Femur (tissue), 1 donor: ENCODE measurements around the gene F8.
"Not testable (repeated sequence)": the region's sequence is repeated elsewhere in the genome, so short reads cannot be mapped to it uniquely, and the experiment has no call there.

Experiments used
- DNase-seq: peaks from one replicate; pipeline ENCODE4 v3.0.0-alpha.2; 2017

The F8 gene

GRCh38 chrX:155028877-155029291 lies 6.4 kb upstream of the F8 start:
- no peak for DNase-seq

- no peak for DNase-seq
Observed at GRCh38 chrX:155028129-155028528, 5.6 kb upstream of the F8 start.

- peak; percentile 33 for DNase-seq
Observed at GRCh38 chrX:155027509-155028066, 5.1 kb upstream of the F8 start.

GRCh38 chrX:155026727-155027508 lies 4.4 kb upstream of the F8 start, which contains the start of gene FUNDC2:
FUNDC2 (plus strand) TSS chrX:155026844; CDS start chrX:155026939, 95 bp downstream.
- DNase-seq = peak; percentile 96

- DNase-seq = no peak
Observed at GRCh38 chrX:155026420-155026726, 3.9 kb upstream of the F8 start.

GRCh38 chrX:155023907-155024833 lies 1.6 kb upstream of the F8 start:
- no peak for DNase-seq

- no peak for DNase-seq
Observed at GRCh38 chrX:155020591-155020990, 1.9 kb downstream of the F8 start.

GRCh38 chrX:155009994-155010472 lies 12.5 kb downstream of the F8 start:
- no peak for DNase-seq

GRCh38 chrX:155008578-155008977 lies 13.9 kb downstream of the F8 start:
- DNase-seq = not testable (repeated sequence)

- DNase-seq = not testable (repeated sequence)
Observed at GRCh38 chrX:155006913-155007671, 15.4 kb downstream of the F8 start.

- DNase-seq = not testable (repeated sequence)
Observed at GRCh38 chrX:155006379-155006778, 16.1 kb downstream of the F8 start.

GRCh38 chrX:155005190-155005589 lies 17.3 kb downstream of the F8 start:
- no peak for DNase-seq

GRCh38 chrX:155001873-155002272 lies 20.6 kb downstream of the F8 start:
- DNase-seq = no peak

GRCh38 chrX:155000841-155001240 lies 21.7 kb downstream of the F8 start:
- DNase-seq = no peak

GRCh38 chrX:154998204-154998880 lies 24.2 kb downstream of the F8 start:
- DNase-seq = no peak

- DNase-seq = no peak
Observed at GRCh38 chrX:154991476-154991875, 31.0 kb downstream of the F8 start.

- no peak for DNase-seq
Observed at GRCh38 chrX:154991039-154991438, 31.5 kb downstream of the F8 start.

- DNase-seq = no peak
Observed at GRCh38 chrX:154990496-154990895, 32.0 kb downstream of the F8 start.

GRCh38 chrX:154988719-154989118 lies 33.8 kb downstream of the F8 start:
- no peak for DNase-seq

- no peak for DNase-seq
Observed at GRCh38 chrX:154987940-154988339, 34.6 kb downstream of the F8 start.

GRCh38 chrX:154986826-154987575 lies 35.5 kb downstream of the F8 start:
- no peak for DNase-seq

- no peak for DNase-seq
Observed at GRCh38 chrX:154981116-154981411, 41.5 kb downstream of the F8 start.
